VCaP (cell line): ENCODE measurements around the gene DTD1.
A peak's percentile ranks its signal among the peaks of the same experiment; 100 is the strongest.

Experiments
- H3K27ac ChIP-seq: fragments of 450-650 bp; 2 replicates; pipeline ENCODE4 v1.5.1; 2017
- TF ChIP-seq, protein P1 (sequence below): fragments of 450-650 bp; conservative IDR thresholded peaks from 2 replicates; pipeline ENCODE4 v1.5.1; 2017; ENCODE audit warnings: mild to moderate bottlenecking, moderate library complexity

The DTD1 gene

GRCh38 chr20:18676396-18676795, 88.5 kb downstream of the DTD1 start:
- no peak overlapping the region for H3K27ac ChIP-seq
- TF ChIP-seq, protein P1, sequence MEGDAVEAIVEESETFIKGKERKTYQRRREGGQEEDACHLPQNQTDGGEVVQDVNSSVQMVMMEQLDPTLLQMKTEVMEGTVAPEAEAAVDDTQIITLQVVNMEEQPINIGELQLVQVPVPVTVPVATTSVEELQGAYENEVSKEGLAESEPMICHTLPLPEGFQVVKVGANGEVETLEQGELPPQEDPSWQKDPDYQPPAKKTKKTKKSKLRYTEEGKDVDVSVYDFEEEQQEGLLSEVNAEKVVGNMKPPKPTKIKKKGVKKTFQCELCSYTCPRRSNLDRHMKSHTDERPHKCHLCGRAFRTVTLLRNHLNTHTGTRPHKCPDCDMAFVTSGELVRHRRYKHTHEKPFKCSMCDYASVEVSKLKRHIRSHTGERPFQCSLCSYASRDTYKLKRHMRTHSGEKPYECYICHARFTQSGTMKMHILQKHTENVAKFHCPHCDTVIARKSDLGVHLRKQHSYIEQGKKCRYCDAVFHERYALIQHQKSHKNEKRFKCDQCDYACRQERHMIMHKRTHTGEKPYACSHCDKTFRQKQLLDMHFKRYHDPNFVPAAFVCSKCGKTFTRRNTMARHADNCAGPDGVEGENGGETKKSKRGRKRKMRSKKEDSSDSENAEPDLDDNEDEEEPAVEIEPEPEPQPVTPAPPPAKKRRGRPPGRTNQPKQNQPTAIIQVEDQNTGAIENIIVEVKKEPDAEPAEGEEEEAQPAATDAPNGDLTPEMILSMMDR: no peak

DNA sequence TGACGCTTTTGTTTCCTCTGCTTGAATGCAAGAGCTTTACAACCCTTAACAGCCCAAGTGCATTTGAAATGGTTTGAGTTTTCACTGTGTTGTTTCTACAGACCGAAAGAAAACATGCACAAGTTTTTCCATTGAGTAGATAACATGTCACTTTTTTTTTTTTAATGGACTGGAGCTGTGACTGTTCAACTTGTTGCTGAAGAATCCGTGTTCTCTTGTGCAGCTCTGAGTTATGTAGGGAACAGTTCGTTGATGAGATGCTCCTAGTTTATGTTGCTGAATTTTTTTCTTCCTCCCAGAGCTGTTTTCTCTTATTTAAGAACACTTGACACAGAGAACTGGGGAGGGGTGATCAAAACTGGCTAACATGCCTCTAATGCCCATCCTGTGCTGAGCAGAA, 89.3 kb downstream of the DTD1 start:
- H3K27ac ChIP-seq: no peak overlapping the region
- TF ChIP-seq, protein P1: no peak

DNA sequence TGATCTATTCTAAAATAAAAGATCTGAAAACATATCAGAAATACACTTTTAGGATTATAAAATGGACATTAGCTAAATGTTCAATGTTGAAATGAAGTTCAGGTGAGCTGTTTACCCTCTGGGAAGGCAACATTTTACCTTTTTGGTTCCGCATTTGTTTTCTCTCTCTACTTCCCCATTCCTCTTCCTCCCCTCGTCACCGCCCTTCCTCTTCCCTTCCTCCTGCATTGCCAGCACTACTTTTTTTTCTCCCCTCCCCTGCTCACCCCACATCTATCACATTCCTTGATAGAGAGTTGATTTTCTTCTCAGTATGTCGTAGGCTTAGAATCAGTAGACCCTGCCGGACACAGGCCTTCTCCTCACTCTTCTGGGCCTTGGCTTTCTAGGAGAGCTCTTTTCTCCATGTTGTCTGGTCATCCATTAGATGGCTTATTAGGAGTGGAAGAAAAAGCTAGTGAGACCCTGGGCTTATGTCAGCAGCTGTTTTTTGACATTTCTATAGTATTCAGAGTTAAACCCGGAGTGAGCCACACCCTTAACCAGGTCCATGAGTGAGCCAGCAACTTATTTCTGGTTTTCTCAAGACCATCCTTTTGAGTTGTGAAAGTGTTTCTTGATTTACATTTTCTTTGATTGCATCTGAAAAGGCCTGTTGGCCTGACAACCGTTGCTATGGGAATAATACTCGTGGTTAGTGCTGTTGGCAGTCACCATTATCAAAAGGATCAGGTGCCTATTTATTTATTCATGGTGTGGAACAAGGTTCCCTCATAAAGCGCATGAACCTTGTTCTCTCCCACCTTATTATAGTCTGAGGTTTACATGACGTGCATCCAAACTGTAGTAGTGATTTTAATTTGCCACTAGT, 90.9 kb downstream of the DTD1 start:
- H3K27ac ChIP-seq: peak overlapping the region; percentile 76
- TF ChIP-seq, protein P1: no peak

- no peak overlapping the region for H3K27ac ChIP-seq
- TF ChIP-seq, protein P1: no peak
These were observed 96.0 kb downstream of the DTD1 start for GRCh38 chr20:18683839-18684238.

- H3K27ac ChIP-seq: no peak overlapping the region
- TF ChIP-seq, protein P1: no peak
These were observed 96.9 kb downstream of the DTD1 start for GRCh38 chr20:18684775-18685174.

DNA sequence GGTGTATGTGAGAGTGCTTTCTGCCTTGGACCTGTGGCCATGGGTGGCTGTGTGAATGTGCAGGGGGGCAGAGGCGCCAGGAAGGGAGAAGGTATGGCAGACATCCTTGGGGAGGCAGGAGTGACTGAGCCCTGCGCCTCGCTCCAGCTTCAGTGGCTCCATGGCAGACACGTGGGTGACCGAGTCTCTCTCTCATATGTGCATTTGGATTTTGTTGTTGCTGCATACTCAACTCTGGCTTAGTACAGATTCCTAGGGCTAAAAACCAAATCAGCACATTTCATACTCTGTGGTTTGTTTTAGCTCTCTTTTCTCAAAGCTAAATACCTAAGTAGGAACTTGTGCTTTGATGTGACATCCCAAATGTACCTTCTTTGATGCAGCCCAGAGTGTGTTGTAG, 97.6 kb downstream of the DTD1 start:
- H3K27ac ChIP-seq: no peak overlapping the region
- TF ChIP-seq, protein P1: no peak

GRCh38 chr20:18686696-18687095, 98.8 kb downstream of the DTD1 start:
- TF ChIP-seq, protein P1: no peak
- H3K27ac ChIP-seq: no peak overlapping the region
